Stimulated activated CD8-positive, alpha-beta memory T cell treated with anti-CD3 and anti-CD28 coated beads, Interleukin-7, amount 100 ng/mL, for 1 hour (primary cell): ENCODE data around the gene ASS1.

Experiments
- DNase-seq, 2 donors: peaks; one replicate each; pipeline ENCODE4 v3.0.0-alpha.2; 2020; ENCODE audit warnings: low read depth in 2 of 2

ASS1 gene

DNA sequence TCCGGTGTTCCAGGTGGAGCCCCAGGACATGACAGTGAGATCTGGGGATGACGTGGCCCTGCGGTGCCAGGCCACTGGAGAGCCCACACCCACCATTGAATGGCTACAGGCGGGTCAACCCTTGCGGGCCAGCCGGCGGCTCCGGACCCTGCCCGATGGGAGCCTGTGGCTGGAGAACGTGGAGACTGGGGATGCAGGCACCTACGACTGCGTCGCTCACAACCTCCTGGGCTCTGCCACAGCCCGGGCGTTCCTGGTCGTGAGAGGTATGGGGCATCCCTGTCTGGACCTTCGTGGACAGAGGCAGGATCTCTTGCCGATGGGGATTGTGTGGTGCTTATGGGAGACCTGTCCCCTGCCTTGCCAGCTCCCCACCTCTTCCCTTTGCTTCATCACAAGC lies 26.0 kb upstream of the ASS1 start:
- no peak for DNase-seq

DNA sequence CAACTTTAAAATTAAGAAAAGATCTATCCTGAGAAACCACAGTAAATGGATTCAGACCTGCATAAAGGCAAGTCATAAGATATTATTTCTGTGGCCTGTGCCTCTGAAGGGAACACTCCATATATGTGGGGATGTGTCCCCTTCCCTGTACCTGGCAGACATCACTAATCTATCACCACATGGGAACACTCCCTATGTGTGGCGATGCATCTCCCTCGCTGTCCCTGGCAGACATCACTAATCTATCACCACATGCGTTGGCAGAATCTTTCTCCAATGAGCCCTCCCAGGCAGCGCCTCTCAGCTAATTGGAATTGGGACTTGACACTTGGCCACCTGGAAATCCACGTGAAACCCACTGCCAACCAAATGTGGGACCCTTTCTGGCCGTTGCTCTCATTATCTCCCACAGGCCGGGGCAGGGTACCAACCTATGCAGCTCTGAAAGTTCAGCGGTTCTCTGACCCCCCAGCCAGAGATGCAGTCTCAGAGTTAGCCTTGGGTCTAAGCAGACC lies 25.2 kb upstream of the ASS1 start:
- DNase-seq, result no peak

DNA sequence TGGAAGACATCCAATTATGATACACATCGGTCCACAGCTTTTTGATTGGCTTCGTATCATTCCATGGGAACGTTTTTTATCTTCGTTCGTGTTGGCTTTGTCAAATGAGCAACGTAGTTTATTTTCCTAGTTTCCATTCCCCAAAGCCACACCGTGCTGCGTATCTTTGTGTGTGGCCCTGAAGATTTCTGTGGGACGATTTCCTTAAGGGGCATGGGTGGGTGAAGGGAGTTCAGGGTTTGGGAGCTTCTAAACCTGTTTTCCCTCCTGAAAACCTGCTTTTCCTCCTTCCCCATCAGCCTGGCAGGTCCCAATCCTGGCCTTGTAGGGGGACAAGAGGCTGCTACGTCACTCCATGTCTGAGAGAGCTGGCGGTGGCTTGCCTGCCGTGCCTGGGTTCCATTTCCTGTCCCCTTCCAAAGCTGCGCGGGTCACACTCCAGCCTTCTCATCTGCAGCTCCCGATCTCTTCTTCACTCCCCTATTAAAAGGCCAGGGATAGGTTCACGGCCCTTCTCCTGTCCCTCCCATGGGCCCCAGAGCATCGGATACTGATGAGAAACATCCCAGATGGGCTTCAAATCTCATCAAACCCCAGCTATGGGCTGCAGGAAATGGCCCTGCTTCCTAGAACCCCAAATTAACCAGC lies 23.5 kb upstream of the ASS1 start:
- DNase-seq, result no peak

DNA sequence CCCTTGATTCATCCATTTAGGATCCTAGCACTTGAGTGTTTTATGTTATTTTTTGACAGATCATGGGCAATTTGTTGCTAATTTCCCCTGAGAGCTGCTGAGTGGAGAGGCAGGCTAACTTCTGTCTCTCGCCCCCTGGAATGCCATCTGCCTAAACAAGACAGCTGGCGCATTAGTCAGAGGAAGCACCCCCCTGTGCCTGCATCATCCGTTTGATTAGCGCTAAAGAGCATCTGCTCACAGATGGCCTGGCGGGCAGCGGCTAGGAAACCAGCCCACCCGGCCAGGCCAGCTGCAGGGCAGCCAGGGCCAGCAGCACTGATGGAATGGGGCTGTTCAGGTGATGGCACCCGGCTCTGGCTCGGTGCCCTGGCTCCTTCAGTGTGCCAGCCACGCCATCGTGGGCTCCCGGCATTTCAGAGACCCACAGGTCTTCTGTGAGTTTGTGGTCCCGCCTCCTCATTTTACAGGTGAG lies 22.9 kb upstream of the ASS1 start:
- DNase-seq, result no peak

DNA sequence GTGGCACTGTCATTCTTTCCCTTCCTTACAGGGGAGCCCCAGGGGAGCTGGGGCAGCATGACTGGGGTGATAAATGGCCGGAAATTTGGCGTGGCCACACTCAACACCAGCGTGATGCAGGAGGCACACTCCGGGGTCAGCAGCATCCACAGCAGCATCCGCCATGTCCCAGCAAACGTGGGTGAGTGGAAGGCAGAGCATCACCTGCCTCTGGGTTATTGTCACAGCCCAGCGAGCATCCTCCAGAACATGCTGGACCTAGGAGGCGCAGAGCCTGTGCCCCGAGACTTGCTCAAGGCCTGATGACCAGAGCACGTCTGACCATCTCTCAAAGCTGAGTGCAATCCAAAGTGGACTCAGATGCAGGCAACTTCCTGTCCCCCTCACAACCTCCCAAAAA lies 22.2 kb upstream of the ASS1 start:
- no peak for DNase-seq

DNA sequence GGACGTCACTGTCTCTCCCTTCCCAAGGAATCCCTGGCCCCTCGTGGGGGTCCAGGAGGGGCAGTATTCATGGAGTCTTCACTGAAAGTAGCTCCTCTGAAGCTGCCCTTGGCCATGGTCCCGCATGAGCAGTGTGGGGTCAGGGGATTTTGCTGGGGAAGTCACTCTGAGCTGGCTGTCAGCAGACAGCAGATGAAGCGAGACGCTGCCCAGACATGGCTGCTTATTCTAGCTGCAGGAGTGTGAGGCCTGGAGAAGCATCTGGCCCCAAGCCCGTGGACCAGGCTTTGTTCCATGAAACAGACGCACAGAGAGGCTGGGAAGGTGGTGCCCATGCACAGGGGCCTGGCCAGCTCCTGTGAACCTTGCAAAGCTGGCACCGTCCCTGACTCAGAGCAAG lies 21.5 kb upstream of the ASS1 start:
- no peak for DNase-seq

DNA sequence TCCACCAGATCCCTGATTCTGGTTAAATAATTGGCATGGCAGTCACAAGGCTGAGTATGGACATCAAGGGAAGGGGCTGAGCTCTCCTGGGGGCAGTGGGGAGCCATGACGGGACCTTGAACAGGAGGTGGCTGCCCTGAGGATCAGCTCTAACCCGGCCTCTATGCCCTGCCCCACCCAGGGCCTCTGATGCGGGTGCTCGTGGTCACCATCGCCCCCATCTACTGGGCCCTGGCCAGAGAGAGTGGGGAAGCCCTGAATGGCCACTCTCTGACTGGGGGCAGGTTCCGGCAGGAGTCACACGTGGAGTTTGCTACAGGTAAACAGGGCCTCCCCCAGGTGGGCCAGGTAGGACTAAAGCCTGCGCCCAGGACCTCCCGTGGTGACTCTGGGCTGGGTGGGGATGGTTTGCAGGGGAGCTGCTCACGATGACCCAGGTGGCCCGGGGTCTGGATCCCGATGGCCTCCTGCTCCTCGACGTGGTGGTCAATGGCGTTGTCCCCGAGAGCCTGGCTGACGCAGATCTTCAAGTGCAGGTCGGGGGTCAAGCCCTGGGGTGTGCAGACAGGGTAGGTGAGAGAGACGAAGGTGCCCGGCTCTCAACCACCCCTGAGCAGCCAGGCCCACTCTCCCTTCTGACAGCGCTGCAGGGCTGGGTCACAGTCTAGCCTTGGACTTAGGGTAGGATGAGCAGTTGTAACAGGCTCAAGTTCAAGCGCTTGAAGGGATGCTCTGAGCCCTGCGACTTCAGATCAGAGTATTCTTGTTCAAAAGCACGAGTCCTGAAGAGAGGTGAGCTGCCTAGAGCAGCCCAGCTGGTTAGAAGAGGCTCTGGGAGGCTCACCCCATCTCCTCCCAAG lies 19.9 kb upstream of the ASS1 start:
- DNase-seq, result no peak

DNA sequence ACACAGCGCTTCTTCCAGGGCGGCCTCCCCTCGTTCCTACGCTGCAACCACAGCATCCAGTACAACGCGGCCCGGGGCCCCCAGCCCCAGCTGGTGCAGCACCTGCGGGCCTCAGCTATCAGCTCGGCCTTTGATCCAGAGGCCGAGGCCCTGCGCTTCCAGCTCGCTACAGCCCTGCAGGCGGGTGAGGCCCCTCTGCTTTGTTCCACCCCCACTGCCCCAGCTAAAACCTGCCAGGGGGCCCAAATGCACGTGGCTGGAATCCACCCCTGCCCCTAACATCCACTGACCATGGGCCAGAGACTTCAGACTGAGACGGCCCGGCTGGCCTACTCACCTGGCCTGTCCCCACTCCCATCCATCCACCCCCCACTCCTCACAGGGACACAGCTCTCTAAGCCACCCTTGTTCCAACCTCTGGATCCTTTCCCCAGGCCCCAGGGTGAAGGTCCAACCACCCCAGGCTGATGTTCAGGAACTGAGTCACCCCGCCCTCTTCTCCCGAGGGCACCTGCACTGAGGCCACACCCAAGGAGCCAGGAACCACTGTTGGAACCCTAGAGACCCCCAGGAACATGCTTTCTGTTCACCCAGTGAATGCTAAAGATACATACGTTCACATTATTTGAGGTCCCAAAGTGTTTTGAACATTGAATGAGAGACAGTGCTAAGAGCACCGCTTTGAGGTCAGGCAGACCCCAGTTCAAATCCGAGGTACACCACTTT lies 18.9 kb upstream of the ASS1 start:
- no peak for DNase-seq

DNA sequence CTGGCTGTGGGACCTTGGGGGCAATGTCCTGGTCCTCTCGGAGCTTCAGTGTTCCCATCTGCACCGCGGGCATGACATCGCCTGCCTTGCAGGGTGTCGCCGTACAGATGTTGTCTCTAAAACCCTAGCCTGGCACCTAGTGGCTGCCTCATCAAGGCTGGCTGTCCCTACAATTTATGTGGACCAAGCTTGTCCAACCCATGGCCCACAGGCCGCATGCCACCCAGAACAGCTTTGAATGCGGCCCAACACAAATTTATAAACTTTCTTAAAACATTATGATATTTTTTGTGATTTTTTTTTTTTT lies 18.3 kb upstream of the ASS1 start:
- DNase-seq, result no peak

DNA sequence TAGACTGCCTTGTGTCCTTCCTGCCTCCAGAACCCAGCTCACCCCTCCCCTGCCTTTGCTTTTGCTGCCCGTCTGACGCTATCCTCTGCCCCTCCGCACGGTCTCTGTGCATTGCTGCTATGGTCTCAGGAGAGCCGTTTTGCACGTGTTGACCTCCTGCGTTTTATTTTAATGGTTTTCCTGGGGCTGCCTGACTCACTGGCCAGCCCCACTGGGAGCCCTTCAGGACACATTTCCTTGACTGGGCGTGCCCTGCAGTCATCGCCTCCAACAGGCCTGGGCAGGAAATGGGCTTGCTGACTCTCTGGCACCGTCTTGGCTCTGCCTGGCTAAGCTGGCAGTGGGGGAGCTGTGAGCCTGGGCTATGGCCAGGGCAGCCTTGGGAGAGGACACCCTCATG lies 17.9 kb upstream of the ASS1 start:
- DNase-seq, result no peak

DNA sequence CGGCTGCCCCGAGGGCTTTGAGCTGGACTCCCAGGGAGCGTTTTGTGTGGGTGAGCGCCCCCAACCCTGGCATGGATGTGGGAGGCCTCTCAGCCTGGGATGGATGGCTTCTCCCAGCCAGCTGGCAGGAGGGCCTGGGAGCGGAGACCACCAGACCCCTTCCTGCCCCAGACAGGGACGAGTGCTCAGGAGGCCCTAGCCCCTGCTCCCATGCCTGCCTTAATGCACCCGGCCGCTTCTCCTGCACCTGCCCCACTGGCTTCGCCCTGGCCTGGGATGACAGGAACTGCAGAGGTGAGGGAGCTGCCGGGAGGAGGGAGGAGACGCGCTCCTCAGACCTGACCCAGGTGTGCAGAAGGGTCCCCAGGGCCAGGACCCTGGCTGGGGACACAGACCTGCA lies 17.4 kb upstream of the ASS1 start:
- DNase-seq, result no peak

DNA sequence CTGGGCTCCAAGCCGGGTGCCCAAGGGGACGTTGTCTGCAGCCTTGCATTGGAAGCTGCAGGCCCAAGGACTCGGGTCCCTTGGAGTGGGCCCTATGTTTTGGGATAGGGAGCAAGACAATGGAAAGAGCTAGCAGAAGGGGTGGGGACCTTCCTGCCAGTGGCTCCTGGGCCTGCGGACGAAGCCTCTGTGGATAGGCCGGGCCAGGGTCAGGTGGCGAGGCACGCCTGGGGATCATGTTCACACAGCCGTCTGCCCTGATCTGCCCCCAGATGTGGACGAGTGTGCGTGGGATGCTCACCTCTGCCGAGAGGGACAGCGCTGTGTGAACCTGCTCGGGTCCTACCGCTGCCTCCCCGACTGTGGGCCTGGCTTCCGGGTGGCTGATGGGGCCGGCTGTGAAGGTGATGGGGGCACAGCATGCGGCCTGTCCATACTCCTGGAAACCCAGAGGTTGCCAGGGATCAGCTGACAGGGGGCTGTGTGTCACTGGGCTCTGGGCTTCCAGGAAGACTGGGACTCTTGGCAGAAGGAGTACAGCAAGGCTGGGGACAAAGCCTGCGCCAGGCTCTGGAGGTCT lies 16.6 kb upstream of the ASS1 start:
- DNase-seq, result no peak

DNA sequence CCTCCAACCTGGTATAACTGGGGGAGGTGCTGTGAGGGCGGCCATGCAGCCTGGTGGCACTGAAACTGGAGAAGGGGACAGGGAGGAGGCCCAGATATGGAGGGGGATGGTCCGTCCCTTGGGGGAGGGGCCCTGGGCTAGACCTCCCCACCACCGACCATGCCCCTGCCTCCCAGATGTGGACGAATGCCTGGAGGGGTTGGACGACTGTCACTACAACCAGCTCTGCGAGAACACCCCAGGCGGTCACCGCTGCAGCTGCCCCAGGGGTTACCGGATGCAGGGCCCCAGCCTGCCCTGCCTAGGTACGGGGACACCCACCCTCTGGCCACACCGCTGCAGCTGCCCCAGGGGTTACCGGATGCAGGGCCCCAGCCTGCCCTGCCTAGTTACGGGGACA lies 15.4 kb upstream of the ASS1 start:
- DNase-seq, result no peak

DNA sequence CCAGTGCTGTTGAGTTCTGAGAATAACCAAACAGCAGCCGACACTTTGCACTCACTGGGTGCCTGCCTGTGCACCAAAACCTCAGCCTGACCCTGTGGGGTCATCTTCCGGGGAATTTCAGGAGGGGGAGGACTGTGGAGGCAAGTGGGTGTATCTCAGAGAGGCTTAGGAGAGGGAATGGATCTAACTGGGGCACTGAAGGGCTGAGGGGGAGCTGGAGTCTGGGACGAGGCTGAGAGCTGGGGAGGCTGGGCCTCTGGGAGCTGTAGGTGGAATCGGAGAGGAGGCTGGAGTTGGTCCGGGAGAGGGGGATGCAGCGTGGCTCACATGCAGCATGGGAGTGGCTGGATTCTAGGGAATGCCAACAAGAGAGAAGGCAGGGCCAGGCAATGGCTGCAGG lies 14.9 kb upstream of the ASS1 start:
- no peak for DNase-seq

DNA sequence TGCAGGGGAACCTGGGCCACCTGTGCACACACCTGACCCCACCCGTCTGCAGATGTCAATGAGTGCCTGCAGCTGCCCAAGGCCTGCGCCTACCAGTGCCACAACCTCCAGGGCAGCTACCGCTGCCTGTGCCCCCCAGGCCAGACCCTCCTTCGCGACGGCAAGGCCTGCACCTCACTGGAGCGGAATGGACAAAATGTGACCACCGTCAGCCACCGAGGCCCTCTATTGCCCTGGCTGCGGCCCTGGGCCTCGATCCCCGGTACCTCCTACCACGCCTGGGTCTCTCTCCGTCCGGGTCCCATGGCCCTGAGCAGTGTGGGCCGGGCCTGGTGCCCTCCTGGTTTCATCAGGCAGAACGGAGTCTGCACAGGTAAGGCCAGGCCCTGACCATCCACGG lies 14.5 kb upstream of the ASS1 start:
- DNase-seq, result no peak

DNA sequence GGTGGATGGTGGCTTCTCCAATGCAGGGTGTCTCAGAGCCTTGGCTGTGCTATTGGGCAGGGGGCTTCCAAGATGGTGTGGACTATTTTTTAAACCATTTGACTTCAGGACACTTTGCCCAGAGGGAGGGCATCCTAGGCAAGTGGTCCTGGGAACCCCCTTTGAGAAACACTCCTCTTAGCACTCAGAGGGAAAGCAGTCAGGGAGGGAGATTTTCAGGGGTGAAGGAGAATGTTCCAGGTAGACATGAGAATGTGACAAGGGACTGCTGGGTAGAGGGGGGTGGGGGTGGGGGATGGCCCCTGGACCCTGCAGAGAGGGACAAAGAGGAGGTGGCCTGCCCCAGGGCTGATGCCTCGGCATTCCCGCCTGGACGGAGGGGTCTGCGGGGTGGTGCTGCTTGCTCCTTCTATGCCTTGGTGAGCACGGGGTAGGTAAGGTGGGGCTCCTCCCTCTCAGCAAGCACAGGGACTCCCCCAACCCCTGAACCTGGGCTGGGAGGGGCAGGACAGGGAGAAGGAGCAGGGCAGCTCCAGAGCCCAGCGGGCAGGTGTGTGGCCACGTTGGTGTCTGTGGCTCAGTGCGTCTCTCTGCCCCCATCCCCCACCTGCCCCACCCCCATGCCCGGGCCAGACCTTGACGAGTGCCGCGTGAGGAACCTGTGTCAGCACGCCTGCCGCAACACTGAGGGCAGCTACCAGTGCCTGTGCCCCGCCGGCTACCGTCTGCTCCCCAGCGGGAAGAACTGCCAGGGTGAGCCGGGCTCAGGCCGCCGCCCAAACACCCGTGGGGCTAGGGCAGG lies 13.8 kb upstream of the ASS1 start:
- no peak for DNase-seq

DNA sequence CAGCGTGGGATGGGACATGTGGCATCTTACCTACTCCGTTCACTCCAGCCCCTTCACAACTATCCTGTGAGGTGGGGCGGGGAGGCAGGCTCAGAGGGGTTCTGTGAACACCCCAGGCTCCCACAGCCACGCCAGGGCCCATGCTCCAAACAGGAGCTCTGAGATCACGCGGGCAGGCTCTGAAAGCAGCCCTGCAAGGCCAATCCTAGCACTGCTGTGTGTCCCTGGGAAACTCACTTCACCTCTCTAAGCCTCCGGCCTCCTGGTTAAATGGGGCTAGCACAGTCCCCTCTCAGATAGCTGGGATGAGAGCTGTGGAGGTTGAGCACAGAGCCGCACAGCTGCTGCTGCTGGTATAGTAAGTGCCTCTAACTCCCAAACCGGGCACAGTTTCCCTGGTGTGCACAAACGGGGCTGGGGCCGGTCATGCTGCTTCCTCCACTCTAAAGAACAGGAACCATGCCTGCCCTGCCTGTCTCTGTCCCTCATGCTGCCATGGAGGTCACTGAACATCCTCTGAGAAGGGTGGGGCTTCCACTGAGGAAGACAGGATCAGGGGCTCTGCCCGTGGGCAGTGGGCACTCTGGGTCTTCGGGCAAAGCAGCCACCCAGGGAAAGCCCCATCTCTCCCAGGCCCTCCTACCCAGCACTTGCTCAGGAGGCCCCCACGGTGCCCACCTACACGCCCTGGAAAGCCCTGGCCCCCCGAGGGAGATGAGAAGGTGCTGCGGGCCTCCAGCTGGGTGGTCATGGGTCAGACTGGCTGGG lies 13.0 kb upstream of the ASS1 start:
- no peak for DNase-seq

DNA sequence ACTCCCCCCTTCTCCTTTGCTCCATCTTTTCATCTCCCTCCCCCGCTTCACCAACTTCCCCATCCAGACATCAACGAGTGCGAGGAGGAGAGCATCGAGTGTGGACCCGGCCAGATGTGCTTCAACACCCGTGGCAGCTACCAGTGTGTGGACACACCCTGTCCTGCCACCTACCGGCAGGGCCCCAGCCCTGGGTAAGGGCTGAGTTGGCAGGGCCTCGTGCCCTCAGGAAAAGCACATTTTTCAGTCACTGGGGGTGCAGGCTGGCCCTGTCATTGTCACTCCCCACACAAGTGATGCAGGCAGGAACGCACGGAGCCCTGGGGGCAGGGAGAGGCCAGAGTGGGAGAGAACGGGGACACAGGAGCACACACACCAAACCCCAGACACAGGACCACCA lies 12.4 kb upstream of the ASS1 start:
- no peak for DNase-seq

DNA sequence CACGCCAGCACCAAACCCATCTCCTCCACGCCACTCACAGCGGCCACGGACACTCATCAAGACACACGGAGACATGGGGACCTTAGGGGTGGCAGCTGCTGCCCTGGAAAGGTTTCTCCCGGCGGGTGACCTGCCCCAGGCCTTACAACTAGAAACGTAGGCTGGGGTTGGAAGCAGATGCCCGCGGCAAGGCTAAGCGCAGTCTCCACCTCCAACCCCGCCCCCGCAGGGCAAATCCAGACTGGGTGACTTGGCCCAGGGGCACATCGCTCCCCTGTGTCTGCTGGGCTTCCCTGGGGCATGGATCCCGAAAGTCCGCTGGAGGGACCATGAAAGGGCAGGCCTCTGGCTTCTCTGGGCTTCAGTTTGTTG lies 12.0 kb upstream of the ASS1 start:
- no peak for DNase-seq

DNA sequence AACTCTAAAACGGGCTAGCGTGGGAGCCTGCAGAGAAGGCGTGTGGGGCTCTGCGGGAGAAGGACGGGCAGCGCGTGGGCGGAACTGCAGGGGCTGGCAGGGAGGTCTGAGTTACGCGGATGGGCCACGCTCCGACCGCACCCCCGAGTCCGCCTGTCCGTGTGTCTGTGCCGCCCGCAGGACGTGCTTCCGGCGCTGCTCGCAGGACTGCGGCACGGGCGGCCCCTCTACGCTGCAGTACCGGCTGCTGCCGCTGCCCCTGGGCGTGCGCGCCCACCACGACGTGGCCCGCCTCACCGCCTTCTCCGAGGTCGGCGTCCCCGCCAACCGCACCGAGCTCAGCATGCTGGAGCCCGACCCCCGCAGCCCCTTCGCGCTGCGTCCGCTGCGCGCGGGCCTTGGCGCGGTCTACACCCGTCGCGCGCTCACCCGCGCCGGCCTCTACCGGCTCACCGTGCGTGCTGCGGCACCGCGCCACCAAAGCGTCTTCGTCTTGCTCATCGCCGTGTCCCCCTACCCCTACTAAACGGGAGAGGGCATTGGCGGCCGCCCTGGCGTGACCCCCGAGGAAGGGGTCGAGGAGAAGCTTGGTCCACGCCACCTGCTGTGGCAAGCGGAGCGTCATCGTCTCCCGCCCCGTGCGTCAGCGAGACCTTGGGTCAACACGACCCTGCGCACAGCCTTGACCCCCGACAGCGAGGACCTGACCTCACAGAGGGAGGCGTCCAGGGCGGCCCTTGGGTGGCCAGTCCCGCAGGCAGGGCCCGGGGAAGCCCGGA lies 11.4 kb upstream of the ASS1 start:
- no peak for DNase-seq
